SK-N-MC (cell line): ENCODE results near the gene ZCCHC7.

Experiments
- EZH2 ChIP-seq: fragments of 200-600 bp; sonication (generic); IDR thresholded peaks from one replicate; pipeline ENCODE4 v1.6.1; 2017; ENCODE audit warnings: antibody characterized with exemption
- POLR2AphosphoS5 ChIP-seq: IDR thresholded peaks from 2 replicates; pipeline ENCODE4 v1.6.1; 2012; ENCODE audit warnings: mild to moderate bottlenecking, low read depth, low read length, borderline replicate concordance

DNA sequence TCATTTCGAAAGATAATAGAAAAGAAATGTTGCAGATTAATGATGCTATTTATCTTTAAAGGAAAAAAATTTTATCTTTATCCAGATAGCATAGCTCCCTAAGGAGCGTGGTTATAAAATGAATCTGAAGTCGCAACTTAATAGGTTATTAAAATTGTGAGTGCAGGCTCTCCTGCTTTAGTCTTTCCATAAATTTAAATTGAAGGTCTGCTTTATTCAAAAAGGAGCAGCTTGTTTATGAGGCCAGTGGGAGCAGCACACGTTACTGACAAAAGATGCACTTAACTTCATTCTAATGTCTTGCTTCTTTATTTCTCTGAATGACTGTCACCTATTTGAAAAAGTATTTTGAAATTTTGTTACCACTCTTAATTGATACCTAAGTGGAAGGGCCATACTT lies 95.0 kb downstream of the ZCCHC7 start:
- TF ChIP-seq EZH2 (no peak), POLR2AphosphoS5 (no peak)
